Ammon's horn (tissue), 1 donor: ENCODE measurements around the gene PHIP.
A peak's percentile ranks its signal among the peaks of the same experiment; 100 is the strongest.
"Not testable (repeated sequence)": the region's sequence is repeated elsewhere in the genome, so short reads cannot be mapped to it uniquely, and the experiment has no call there.

Experiments used
- DNase-seq: peaks from one replicate; pipeline ENCODE4 v3.0.0-alpha.2; 2016; ENCODE audit warnings: low spot score

The PHIP gene

GRCh38 chr6:78921168-78921567 is 156.9 kb downstream of the PHIP start:
- DNase-seq = not testable (repeated sequence)

- no peak for DNase-seq
Observed at GRCh38 chr6:78917788-78918187, 160.3 kb downstream of the PHIP start.

- DNase-seq = no peak
Observed at GRCh38 chr6:78916411-78916810, 161.6 kb downstream of the PHIP start.

GRCh38 chr6:78911218-78911940 is 166.7 kb downstream of the PHIP start:
- DNase-seq = no peak

GRCh38 chr6:78910591-78911171 is 167.4 kb downstream of the PHIP start:
- peak; percentile 5 for DNase-seq

GRCh38 chr6:78910010-78910409 is 168.0 kb downstream of the PHIP start:
- no peak for DNase-seq

GRCh38 chr6:78909391-78909790 is 168.7 kb downstream of the PHIP start:
- peak; percentile 27 for DNase-seq

- DNase-seq = no peak
Observed at GRCh38 chr6:78908621-78909020, 169.4 kb downstream of the PHIP start.

GRCh38 chr6:78896227-78896626 is 181.8 kb downstream of the PHIP start:
- no peak for DNase-seq

- DNase-seq = not testable (repeated sequence)
Observed at GRCh38 chr6:78889901-78890300, 188.2 kb downstream of the PHIP start.
